ENCODE results near the gene ZSCAN20.

The ZSCAN20 gene

DNA sequence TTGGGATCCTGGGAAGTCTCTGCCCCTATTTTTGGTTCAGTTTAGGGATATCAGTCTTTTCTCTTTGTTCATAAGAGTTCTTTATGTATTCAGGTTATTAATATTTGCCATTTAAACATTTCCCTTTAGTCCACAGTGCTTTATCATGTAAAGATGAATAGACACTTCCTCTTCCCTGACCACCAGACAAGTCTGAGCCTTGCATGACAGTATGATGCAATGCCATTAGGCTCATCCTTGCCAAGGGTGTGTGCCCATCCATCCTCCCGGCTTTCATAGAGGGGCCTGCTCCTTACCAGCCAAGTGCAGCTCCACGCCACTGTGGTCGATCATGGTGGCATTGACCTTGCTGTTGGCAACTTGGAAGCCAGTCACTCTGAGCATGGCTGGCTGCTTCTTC is 52.1 kb downstream of the ZSCAN20 start:
- no peak for FAIRE-seq
- no peak for DNase-seq (ENCODE audit: insufficient read length, low spot score)

DNA sequence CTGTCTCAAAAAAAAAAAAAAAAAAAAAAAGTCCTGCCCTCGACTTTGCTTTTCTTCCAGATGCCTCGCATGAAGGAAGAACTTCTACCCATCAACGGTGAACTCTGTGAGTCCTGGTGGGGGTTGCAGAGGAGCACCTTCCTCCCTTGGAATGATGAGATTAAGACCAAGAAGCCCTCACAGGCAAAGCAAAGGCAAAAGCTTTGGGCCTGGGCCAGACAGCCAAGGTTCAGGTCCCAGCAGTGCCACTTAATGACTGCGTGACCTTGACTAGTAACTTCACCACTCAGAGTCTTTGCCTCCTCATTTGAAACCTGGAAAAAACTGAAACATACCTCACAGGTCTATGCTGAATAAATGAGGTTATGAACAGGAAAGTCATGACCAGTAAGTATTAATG is 55.5 kb downstream of the ZSCAN20 start:
- FAIRE-seq = no peak
- DNase-seq (ENCODE audit: insufficient read length, low spot score) = no peak

DNA sequence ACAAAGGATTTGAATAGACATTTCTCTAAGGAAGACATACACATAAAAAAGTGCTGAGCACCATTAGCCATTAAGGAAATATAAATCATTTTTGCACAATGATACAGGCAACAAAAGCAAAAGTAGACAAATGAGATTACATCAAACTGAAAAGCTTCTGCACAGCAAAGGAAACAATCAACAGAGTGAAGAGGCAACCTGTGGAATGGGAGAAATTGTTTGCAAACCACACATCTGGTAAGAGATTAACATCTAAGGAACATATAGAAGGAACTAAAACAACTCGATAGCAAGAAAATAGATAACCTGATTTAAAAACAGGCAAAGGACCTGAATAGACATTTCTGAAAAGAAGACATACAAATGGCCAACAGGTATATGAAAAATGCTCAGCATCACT is 57.5 kb downstream of the ZSCAN20 start:
- no peak for FAIRE-seq
- no peak for DNase-seq (ENCODE audit: insufficient read length, low spot score)

DNA sequence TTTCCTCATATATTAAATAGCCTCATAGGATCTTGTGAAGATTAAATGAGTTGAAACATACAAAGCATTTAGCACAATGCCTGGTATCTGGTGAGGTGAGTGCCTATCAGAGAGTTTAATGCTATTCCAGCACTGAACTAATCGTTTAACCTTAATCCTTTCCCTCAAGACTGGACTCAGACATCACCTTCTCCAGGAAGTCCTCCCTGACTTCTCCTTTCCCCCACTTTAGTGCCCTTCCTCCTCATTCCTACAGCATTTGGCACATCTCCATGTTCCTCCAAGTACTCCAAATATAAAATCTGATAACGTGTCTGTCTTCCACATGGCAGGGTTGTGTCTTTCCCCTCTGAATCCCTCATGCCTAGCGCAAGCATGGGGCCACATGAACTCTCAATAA is 59.8 kb downstream of the ZSCAN20 start:
- DNase-seq (ENCODE audit: insufficient read length, low spot score) = no peak
- FAIRE-seq = no peak

DNA sequence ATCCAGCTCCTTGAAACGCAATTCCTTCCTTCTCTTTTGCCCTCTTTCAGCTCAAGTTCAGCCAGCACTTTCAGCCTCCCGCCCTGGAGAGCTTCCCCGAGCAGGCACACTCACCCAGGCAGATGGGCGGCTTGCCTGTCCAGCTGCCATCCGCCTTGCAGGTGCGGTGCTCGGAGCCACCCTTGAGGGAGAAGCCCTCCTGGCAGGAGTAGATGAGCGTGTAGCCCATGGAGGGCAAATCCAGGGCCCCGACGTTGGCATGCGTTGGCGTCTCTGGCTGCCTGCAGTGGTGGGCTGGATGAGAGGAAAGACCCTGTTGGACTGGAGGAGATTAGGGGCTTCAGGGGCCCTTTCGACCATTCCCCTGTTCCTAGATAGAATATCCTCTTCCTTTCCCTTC is 60.5 kb downstream of the ZSCAN20 start:
- DNase-seq (ENCODE audit: insufficient read length, low spot score) (no peak), FAIRE-seq (no peak)

DNA sequence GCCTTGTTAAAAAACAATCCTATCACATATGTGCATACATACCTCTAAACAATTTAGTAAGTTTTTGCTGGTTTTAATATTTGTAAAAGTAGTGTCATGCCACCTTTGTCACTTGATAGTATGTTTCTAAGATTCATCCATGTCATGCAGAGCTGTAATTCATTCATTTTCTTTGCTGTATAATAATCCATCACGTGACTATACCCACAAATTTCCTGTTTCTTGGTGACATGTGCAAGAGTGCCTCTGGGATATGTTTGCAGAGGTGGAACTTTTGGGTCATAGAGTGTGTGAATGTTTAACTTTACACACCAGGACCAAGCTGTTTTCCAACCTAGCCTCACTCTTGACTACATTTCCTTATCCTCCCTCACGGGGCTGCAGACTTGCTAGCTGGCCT is 62.9 kb downstream of the ZSCAN20 start:
- DNase-seq (ENCODE audit: insufficient read length, low spot score) = no peak

DNA sequence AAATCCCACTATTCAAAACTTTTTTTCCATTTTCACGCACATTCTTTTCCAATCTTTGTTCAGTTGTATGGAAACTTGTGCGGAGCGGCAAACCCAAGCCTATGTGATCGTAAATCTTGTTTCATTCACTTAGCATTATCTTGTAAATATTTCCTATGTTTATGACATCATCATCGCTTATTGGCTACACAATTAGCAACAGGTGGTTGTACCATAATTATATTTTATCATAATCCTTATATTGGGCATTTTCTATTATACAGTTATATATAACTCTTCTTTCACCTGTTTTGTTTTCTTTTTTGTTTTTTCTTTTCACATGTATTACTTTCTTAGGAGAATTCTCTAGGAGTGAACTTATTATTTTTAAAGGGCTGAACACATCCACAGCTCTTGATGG is 65.4 kb downstream of the ZSCAN20 start:
- DNase-seq (ENCODE audit: insufficient read length, low spot score) (no peak), FAIRE-seq (no peak)

More for the DNA sequence above, 62.9 kb downstream of the ZSCAN20 start:
- no peak for FAIRE-seq

DNA sequence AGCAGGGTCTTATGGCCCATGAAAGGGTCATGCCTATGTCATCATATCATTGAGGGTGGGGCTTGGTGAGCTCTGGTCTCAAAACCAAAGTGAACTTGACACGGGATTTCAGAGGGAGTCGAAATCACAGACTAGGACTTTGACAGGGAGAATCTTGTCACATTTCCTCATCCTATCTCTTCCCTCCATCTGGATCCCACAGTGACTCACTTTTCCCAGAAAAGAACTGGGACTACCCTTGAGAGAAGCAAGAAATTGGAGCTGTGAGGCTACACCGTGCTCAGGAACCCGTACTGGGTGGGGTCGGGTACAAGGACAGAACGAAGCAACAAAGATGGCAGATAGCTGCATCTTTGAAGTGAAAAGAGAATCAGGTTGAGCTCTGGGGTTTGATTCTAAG is 69.5 kb downstream of the ZSCAN20 start:
- no peak for DNase-seq (ENCODE audit: insufficient read length, low spot score)
- FAIRE-seq = no peak

All from GM19239 (cell line).